HL-60/S4 treated with retinoic acid at 250 ng/mL for 4 days and 3 days (cell line): ENCODE results near the gene PRR14.
"Not testable (repeated sequence)": the region's sequence is repeated elsewhere in the genome, so short reads cannot be mapped to it uniquely, and the experiment has no call there.

ENCODE experiments used
- in situ Hi-C: fragments of 300-500 bp; cut with MboI; formaldehyde crosslinking; loops from 2 replicates; pipeline ENCODE4 v1.7.0; 2022; ENCODE audit warnings: low sequenced_read_pairs

PRR14 gene

GRCh38 chr16:30688701-30689100, 37.9 kb downstream of the PRR14 start:
- in situ Hi-C loops: no loop called here

GRCh38 chr16:30691907-30692306, 41.1 kb downstream of the PRR14 start:
- in situ Hi-C loops: no loop called here

GRCh38 chr16:30692396-30693064, 41.8 kb downstream of the PRR14 start:
- in situ Hi-C loops: no loop called here

- in situ Hi-C loops: no loop called here
Observed at GRCh38 chr16:30694926-30695693, 44.4 kb downstream of the PRR14 start.

GRCh38 chr16:30696646-30697045, 45.9 kb downstream of the PRR14 start:
- in situ Hi-C loops: not testable (repeated sequence)

- in situ Hi-C loops: no loop called here
Observed at GRCh38 chr16:30697264-30698138, 46.7 kb downstream of the PRR14 start.

- in situ Hi-C loops: no loop called here
Observed at GRCh38 chr16:30698139-30698815, 47.5 kb downstream of the PRR14 start.

- in situ Hi-C loops: no loop called here
Observed at GRCh38 chr16:30698816-30699614, 48.3 kb downstream of the PRR14 start, which contains the start of gene SRCAP. Gene SRCAP (plus strand): TSS chr16:30699171. CDS start chr16:30700825, 1,654 bp downstream.

GRCh38 chr16:30699615-30700099, 48.9 kb downstream of the PRR14 start:
- in situ Hi-C loops: no loop called here

- in situ Hi-C loops: no loop called here
Observed at GRCh38 chr16:30700491-30700890, 49.7 kb downstream of the PRR14 start.

- in situ Hi-C loops: no loop called here
Observed at GRCh38 chr16:30700971-30701370, 50.2 kb downstream of the PRR14 start.

- in situ Hi-C loops: not testable (repeated sequence)
Observed at GRCh38 chr16:30703071-30703470, 52.3 kb downstream of the PRR14 start.

- in situ Hi-C loops: no loop called here
Observed at GRCh38 chr16:30703971-30704370, 53.2 kb downstream of the PRR14 start.
